HepG2 (cell line): ENCODE results near the gene AP2A2. TPM values are rescaled to one million over a fixed set of nuclear protein-coding genes. Genes with fewer than 3 reads are reported as not detected.

ENCODE experiments used
- ATAC-seq: fragments of 200-7000 bp; cut with Tn5 transposase; 3 replicates; pipeline ENCODE4 v1.9.1; 2020; ENCODE audit warnings: mild to moderate bottlenecking, moderate library complexity
- BruUV-seq: library from RNA; stranded (reverse); fragments of 400-500 nt; replicated peaks from 2 replicates; lab custom pipeline; 2021; lab: Mats Ljungman, UMichigan
- CTCF ChIA-PET: fragments of 300-600 bp; formaldehyde crosslinking; extraction: SDS; loops from one replicate; lab custom pipeline; 2021; ENCODE audit warnings: low total read pairs, inconsistent platforms, low intra/inter-chr PET ratio; lab: Yijun Ruan, JAX
- POLR2A ChIA-PET: fragments of 350-600 bp; sonication (Branson Sonifier 250); formaldehyde crosslinking; loops from one replicate; lab custom pipeline; 2020; ENCODE audit warnings: antibody characterized with exemption, inconsistent platforms; lab: Yijun Ruan, JAX
- DNase-seq: peaks from one replicate; pipeline ENCODE4 v3.0.0-alpha.2; 2015; ENCODE audit warnings: low spot score
- FAIRE-seq: peaks from 3 replicates; lab custom pipeline; 2011; peaks lifted over from hg19 to GRCh38; lab: Jason Lieb, UNC
- H2AFZ ChIP-seq: one replicate; pipeline ENCODE4 v1.6.1; 2011; ENCODE audit warnings: low read length, inconsistent platforms
- H3K27ac ChIP-seq: fragments of 300-600 bp; 3 replicates; pipeline ENCODE4 v1.8.0; 2011; ENCODE audit warnings: mixed run types, mild to moderate bottlenecking, mixed read lengths, low read length, inconsistent platforms; ENCODE audit not compliant: insufficient read depth; ENCODE audit errors: extremely low read length
- H3K27me3 ChIP-seq, 2 experiments: fragments of 200-600 bp in 1 of 2; 2 replicates in 1 of 2; 3 replicates in 1 of 2; pipeline versions ENCODE4 v1.6.0 to v1.8.0; 2011; ENCODE audit warnings: low read length in 2 of 2, mild to moderate bottlenecking in 2 of 2, moderate library complexity in 2 of 2, inconsistent platforms in 1 of 2; ENCODE audit not compliant: insufficient read depth in 2 of 2, control insufficient read depth in 1 of 2
- H3K36me3 ChIP-seq, 2 experiments: fragments of 200-600 bp in 1 of 2; replicated peaks in 1 of 2; 2 replicates in 1 of 2; 3 replicates in 1 of 2; pipeline versions ENCODE4 v1.5.1 to v1.8.0; 2011; ENCODE audit warnings: low read length in 2 of 2, inconsistent platforms in 1 of 2; ENCODE audit not compliant: insufficient read depth in 2 of 2, control insufficient read depth in 1 of 2
- H3K4me1 ChIP-seq: 2 replicates; pipeline ENCODE4 v1.5.1; 2012; ENCODE audit warnings: low read length, inconsistent platforms; ENCODE audit not compliant: insufficient read depth
- H3K4me2 ChIP-seq: 2 replicates; pipeline ENCODE4 v1.6.0; 2011; ENCODE audit warnings: low read depth, low read length, inconsistent platforms
- H3K4me3 ChIP-seq, 3 experiments: fragments of 200-600 bp in 1 of 3; sonication (generic), shearing (Covaris generic) in 1 of 3; replicated peaks in 1 of 3; 2 replicates each; pipeline ENCODE4 v1.5.1; 2011 to 2016; ENCODE audit warnings: low read length in 3 of 3, inconsistent platforms in 2 of 3, low read depth in 2 of 3, mild to moderate bottlenecking in 2 of 3, control low read depth in 1 of 3, mixed read lengths in 1 of 3; ENCODE audit not compliant: insufficient read depth in 1 of 3
- H3K79me2 ChIP-seq: one replicate; pipeline ENCODE4 v1.6.1; 2011; ENCODE audit warnings: low read length, inconsistent platforms; ENCODE audit not compliant: insufficient read depth
- H3K9ac ChIP-seq: 2 replicates; pipeline ENCODE4 v1.6.0; 2011; ENCODE audit warnings: mild to moderate bottlenecking, low read depth, low read length, inconsistent platforms; ENCODE audit not compliant: insufficient read depth
- H3K9me3 ChIP-seq: 2 replicates; pipeline ENCODE4 v1.5.1; 2012; ENCODE audit warnings: mild to moderate bottlenecking, low read length
- H4K20me1 ChIP-seq: 2 replicates; pipeline ENCODE4 v1.6.0; 2011; ENCODE audit warnings: inconsistent platforms, mild to moderate bottlenecking, low read length, moderate library complexity; ENCODE audit not compliant: insufficient read depth
- ADNP ChIP-seq: sonication (generic); formaldehyde crosslinking; IDR thresholded peaks from 2 replicates; pipeline ENCODE4 v1.4.0; 2020; ENCODE audit warnings: missing genetic modification reagents
- BHLHE40 ChIP-seq: IDR thresholded peaks from 2 replicates; pipeline ENCODE4 v1.6.1; 2011; ENCODE audit warnings: low read length, improper control_type of control experiment
- ELF1 ChIP-seq: sonication (generic); formaldehyde crosslinking; IDR thresholded peaks from 2 replicates; pipeline ENCODE4 v1.4.0; 2020; ENCODE audit warnings: missing genetic modification reagents
- HNRNPH1 ChIP-seq: fragments of 200-400 bp; formaldehyde crosslinking; optimal IDR thresholded peaks from 2 replicates; pipeline ENCODE3; 2017; ENCODE audit warnings: mild to moderate bottlenecking, low read depth, low read length
- MED1 ChIP-seq: sonication (generic); formaldehyde crosslinking; IDR thresholded peaks from 2 replicates; pipeline ENCODE4 v1.4.0; 2020; ENCODE audit warnings: missing genetic modification reagents
- MYC ChIP-seq: sonication (generic); formaldehyde crosslinking; IDR thresholded peaks from 2 replicates; pipeline ENCODE4 v1.9.0; 2021; ENCODE audit warnings: missing genetic modification reagents, borderline replicate concordance
- PITX1 ChIP-seq: sonication (generic); formaldehyde crosslinking; IDR thresholded peaks from 2 replicates; pipeline ENCODE4 v1.5.1; 2020; ENCODE audit warnings: mild to moderate bottlenecking, missing genetic modification reagents
- POLR2AphosphoS5 ChIP-seq: IDR thresholded peaks from 2 replicates; pipeline ENCODE4 v1.6.1; 2012; ENCODE audit warnings: low read depth, low read length
- SMARCC2 ChIP-seq: fragments of 450-650 bp; IDR thresholded peaks from 2 replicates; pipeline ENCODE4 v1.6.1; 2017; ENCODE audit warnings: antibody characterized with exemption, mild to moderate bottlenecking
- STAT5B ChIP-seq: sonication (generic); formaldehyde crosslinking; IDR thresholded peaks from 2 replicates; pipeline ENCODE4 v1.4.0; 2020; ENCODE audit warnings: missing genetic modification reagents
- TAF15 ChIP-seq: fragments of 200-400 bp; formaldehyde crosslinking; IDR thresholded peaks from one replicate; pipeline ENCODE4 v1.6.1; 2018; ENCODE audit warnings: mild to moderate bottlenecking, low read depth, low read length; ENCODE audit not compliant: poor library complexity, severe bottlenecking
- ZNF33A ChIP-seq: sonication (generic); formaldehyde crosslinking; IDR thresholded peaks from 2 replicates; pipeline ENCODE4 v1.5.1; 2020; ENCODE audit warnings: missing genetic modification reagents, mild to moderate bottlenecking, moderate library complexity, borderline replicate concordance
- ZNF670 ChIP-seq: sonication (generic); formaldehyde crosslinking; IDR thresholded peaks from 2 replicates; pipeline ENCODE4 v1.8.0; 2022; ENCODE audit warnings: mild to moderate bottlenecking, missing genetic modification reagents, borderline replicate concordance
- WGBS: methylation state at CpG from one replicate; pipeline ENCODE4 v1.1.6; 2017; ENCODE audit warnings: low lambda C conversion rate; 5-methylcytosine and 5-hydroxymethylcytosine counted together
- in situ Hi-C: cut with HindIII; loops from 2 replicates; pipeline ENCODE4 v1.10.0; 2017; ENCODE audit warnings: low pct_unique_long_range_greater_than_20kb; ENCODE audit not compliant: extremely low pct_ligation_motif_present
- intact Hi-C: fragments of 100-400 bp; cut with micrococcal nuclease; formaldehyde crosslinking; loops from one replicate; pipeline ENCODE4 v1.10.0; 2022; ENCODE audit not compliant: unreplicated experiment
- polyA plus RNA-seq, 8 experiments: library from polyadenylated mRNA; depleted of rRNA in 3 of 8; stranded (reverse) in 7 of 8; unstranded in 1 of 8; fragments of >200 nt; fragmentation: Illumina TruSeq in 4 of 8; extraction: Trizol in 4 of 8; gene quantifications; 2 replicates each; pipeline versions ENCODE4 v1.2.1 to v1.2.3, GENCODE V29; 2011 to 2016; ENCODE audit warnings: low read depth in 4 of 8, missing spikeins in 1 of 8, mixed read lengths in 1 of 8; ENCODE audit not compliant: insufficient read depth in 1 of 8
- total RNA-seq, 5 experiments: library from RNA; depleted of rRNA; stranded (reverse); fragments of >200 nt; fragmentation: Illumina TruSeq; extraction: Trizol; gene quantifications; 2 replicates each; pipeline ENCODE4 v1.2.3, GENCODE V29; 2016; ENCODE audit warnings: low read depth in 1 of 5
- TF ChIP-seq, protein P1 (sequence below): sonication (generic); formaldehyde crosslinking; IDR thresholded peaks from 2 replicates; pipeline ENCODE4 v1.5.0; 2020; ENCODE audit warnings: mild to moderate bottlenecking, missing genetic modification reagents, borderline replicate concordance
- TF ChIP-seq, protein P2 (sequence below): sonication (generic); formaldehyde crosslinking; IDR thresholded peaks from 2 replicates; pipeline ENCODE4 v1.5.0; 2020; ENCODE audit warnings: missing genetic modification reagents
- TF ChIP-seq, protein P3 (sequence below): sonication (generic); formaldehyde crosslinking; IDR thresholded peaks from 2 replicates; pipeline ENCODE4 v1.4.0; 2020; ENCODE audit warnings: missing genetic modification reagents

Gene AP2A2
- total and polyA plus RNA-seq, 2 of the 13 experiments (the other 11 are each of a cell fraction or from before 2014, with no cell fraction given): 25.7 to 75.7 TPM

DNA sequence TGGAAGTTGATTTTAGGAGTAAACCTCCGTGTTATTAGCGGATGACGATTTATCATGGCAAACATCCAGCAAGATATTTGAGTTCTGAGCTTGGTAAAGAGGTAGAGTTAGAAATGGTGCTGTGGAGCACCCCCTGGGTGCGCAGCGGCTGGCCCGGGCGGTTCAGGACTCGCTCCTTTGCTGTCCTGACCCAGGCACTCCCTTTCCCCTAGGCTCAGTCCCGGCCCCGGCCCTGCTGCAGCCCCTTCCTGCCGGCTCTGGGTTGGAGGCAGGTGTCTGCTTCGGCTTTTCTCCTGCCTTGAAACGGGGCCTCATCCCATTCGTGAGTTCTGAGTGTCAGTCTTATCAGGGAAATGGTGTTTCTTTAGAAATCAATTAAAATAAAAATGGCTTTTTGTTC is 33.4 kb downstream of the AP2A2 start:
- Histone ChIP-seq H3K27ac (no peak overlapping the region), H3K9ac (no peak overlapping the region), H4K20me1 (0 out of 2 replicates have a peak, but pooled peaks cover 2% of the 10 kb centered on the region), H2AFZ (no peak overlapping the region), H3K79me2 (peaks cover 35% of the 10 kb centered on the region), H3K27me3 (no peaks in the 10 kb centered on the region), H3K9me3 (no peaks in the 10 kb centered on the region), H3K36me3 (peaks cover 9 to 39% of the 10 kb centered on the region in 2 experiments), H3K4me2 (no peak overlapping the region), H3K4me3 (no peak overlapping the region), H3K4me1 (peaks cover 43% of the 10 kb centered on the region)
- WGBS: 93% methylated on average over 10 of the region's 14 CpGs
- intact Hi-C loops (loop anchor here (1.0 kb wide), 1 partner anchor 37 kb away; no protein-coding TSS in a partner anchor), in situ Hi-C loops (no loop called here)
- TF ChIP-seq, protein P1, sequence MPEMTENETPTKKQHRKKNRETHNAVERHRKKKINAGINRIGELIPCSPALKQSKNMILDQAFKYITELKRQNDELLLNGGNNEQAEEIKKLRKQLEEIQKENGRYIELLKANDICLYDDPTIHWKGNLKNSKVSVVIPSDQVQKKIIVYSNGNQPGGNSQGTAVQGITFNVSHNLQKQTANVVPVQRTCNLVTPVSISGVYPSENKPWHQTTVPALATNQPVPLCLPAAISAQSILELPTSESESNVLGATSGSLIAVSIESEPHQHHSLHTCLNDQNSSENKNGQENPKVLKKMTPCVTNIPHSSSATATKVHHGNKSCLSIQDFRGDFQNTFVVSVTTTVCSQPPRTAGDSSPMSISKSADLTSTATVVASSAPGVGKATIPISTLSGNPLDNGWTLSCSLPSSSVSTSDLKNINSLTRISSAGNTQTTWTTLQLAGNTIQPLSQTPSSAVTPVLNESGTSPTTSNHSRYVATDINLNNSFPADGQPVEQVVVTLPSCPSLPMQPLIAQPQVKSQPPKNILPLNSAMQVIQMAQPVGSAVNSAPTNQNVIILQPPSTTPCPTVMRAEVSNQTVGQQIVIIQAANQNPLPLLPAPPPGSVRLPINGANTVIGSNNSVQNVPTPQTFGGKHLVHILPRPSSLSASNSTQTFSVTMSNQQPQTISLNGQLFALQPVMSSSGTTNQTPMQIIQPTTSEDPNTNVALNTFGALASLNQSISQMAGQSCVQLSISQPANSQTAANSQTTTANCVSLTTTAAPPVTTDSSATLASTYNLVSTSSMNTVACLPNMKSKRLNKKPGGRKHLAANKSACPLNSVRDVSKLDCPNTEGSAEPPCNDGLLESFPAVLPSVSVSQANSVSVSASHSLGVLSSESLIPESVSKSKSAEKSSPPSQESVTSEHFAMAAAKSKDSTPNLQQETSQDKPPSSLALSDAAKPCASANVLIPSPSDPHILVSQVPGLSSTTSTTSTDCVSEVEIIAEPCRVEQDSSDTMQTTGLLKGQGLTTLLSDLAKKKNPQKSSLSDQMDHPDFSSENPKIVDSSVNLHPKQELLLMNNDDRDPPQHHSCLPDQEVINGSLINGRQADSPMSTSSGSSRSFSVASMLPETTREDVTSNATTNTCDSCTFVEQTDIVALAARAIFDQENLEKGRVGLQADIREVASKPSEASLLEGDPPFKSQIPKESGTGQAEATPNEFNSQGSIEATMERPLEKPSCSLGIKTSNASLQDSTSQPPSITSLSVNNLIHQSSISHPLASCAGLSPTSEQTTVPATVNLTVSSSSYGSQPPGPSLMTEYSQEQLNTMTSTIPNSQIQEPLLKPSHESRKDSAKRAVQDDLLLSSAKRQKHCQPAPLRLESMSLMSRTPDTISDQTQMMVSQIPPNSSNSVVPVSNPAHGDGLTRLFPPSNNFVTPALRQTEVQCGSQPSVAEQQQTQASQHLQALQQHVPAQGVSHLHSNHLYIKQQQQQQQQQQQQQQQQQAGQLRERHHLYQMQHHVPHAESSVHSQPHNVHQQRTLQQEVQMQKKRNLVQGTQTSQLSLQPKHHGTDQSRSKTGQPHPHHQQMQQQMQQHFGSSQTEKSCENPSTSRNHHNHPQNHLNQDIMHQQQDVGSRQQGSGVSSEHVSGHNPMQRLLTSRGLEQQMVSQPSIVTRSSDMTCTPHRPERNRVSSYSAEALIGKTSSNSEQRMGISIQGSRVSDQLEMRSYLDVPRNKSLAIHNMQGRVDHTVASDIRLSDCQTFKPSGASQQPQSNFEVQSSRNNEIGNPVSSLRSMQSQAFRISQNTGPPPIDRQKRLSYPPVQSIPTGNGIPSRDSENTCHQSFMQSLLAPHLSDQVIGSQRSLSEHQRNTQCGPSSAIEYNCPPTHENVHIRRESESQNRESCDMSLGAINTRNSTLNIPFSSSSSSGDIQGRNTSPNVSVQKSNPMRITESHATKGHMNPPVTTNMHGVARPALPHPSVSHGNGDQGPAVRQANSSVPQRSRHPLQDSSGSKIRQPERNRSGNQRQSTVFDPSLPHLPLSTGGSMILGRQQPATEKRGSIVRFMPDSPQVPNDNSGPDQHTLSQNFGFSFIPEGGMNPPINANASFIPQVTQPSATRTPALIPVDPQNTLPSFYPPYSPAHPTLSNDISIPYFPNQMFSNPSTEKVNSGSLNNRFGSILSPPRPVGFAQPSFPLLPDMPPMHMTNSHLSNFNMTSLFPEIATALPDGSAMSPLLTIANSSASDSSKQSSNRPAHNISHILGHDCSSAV (CRISPR knock-in tag): no peak
- no peak for TF ChIP-seq ZNF670 (CRISPR knock-in tag)
- TF ChIP-seq, protein P2, sequence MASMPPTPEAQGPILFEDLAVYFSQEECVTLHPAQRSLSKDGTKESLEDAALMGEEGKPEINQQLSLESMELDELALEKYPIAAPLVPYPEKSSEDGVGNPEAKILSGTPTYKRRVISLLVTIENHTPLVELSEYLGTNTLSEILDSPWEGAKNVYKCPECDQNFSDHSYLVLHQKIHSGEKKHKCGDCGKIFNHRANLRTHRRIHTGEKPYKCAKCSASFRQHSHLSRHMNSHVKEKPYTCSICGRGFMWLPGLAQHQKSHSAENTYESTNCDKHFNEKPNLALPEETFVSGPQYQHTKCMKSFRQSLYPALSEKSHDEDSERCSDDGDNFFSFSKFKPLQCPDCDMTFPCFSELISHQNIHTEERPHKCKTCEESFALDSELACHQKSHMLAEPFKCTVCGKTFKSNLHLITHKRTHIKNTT (CRISPR knock-in tag): no peak
- TF ChIP-seq ADNP (CRISPR knock-in tag): no peak
- no peak for TF ChIP-seq ELF1 (CRISPR knock-in tag)
- TF ChIP-seq ZNF33A (CRISPR knock-in tag): no peak
- no peak for TF ChIP-seq STAT5B
- TF ChIP-seq, protein P3, sequence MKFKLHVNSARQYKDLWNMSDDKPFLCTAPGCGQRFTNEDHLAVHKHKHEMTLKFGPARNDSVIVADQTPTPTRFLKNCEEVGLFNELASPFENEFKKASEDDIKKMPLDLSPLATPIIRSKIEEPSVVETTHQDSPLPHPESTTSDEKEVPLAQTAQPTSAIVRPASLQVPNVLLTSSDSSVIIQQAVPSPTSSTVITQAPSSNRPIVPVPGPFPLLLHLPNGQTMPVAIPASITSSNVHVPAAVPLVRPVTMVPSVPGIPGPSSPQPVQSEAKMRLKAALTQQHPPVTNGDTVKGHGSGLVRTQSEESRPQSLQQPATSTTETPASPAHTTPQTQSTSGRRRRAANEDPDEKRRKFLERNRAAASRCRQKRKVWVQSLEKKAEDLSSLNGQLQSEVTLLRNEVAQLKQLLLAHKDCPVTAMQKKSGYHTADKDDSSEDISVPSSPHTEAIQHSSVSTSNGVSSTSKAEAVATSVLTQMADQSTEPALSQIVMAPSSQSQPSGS (CRISPR knock-in tag): no peak
- TF ChIP-seq PITX1 (CRISPR knock-in tag): no peak
- no peak for TF ChIP-seq BHLHE40
- no peak for TF ChIP-seq HNRNPH1
- TF ChIP-seq MYC: no peak
- no peak for TF ChIP-seq MED1 (CRISPR knock-in tag)
- no peak for TF ChIP-seq SMARCC2
- TF ChIP-seq POLR2AphosphoS5: no peak
- no peak for TF ChIP-seq TAF15
- DNase-seq (no peak), FAIRE-seq (no peak), ATAC-seq (no peak)
- no TSS peak for BruUV-seq
- ChIA-PET POLR2A (no interaction called here), CTCF (interaction anchor here (1.2 kb wide), 1 partner anchor 61 kb away, joined by 4 read pairs; no protein-coding TSS in a partner anchor)
